Activated naive CD4-positive, alpha-beta T cell (primary cell): ENCODE measurements around the gene MED13L.

ENCODE experiments used
- DNase-seq, 4 experiments: peaks; one replicate each; lab custom pipeline; 2025; lab: John Stamatoyannopoulos, UW

MED13L gene

GRCh38 chr12:115973968-115974724 lies 303.3 kb downstream of the MED13L start:
- no peak for DNase-seq

GRCh38 chr12:115973066-115973465 lies 304.4 kb downstream of the MED13L start:
- DNase-seq: no peak

- no peak for DNase-seq
These were observed 305.3 kb downstream of the MED13L start for GRCh38 chr12:115972241-115972640.

- DNase-seq: no peak
These were observed 309.3 kb downstream of the MED13L start for GRCh38 chr12:115968211-115968610.

- DNase-seq: no peak
These were observed 311.1 kb downstream of the MED13L start for GRCh38 chr12:115966376-115966775.

- no peak for DNase-seq
These were observed 312.9 kb downstream of the MED13L start for GRCh38 chr12:115964626-115965025.

- no peak for DNase-seq
These were observed 313.3 kb downstream of the MED13L start for GRCh38 chr12:115964214-115964613.

GRCh38 chr12:115962216-115962615 lies 315.3 kb downstream of the MED13L start:
- no peak for DNase-seq

- no peak for DNase-seq
These were observed 316.4 kb downstream of the MED13L start for GRCh38 chr12:115960868-115961802.

- DNase-seq: no peak
These were observed 319.7 kb downstream of the MED13L start for GRCh38 chr12:115957686-115958290.

GRCh38 chr12:115956659-115957058 lies 320.8 kb downstream of the MED13L start:
- DNase-seq: no peak

- DNase-seq: no peak
These were observed 321.3 kb downstream of the MED13L start for GRCh38 chr12:115956236-115956635.

- DNase-seq: no peak
These were observed 324.0 kb downstream of the MED13L start for GRCh38 chr12:115953450-115953849.

GRCh38 chr12:115953031-115953430 lies 324.5 kb downstream of the MED13L start:
- DNase-seq: no peak

GRCh38 chr12:115950959-115951358 lies 326.5 kb downstream of the MED13L start:
- no peak for DNase-seq

GRCh38 chr12:115949675-115950074 lies 327.8 kb downstream of the MED13L start:
- DNase-seq: no peak

GRCh38 chr12:115947696-115948062 lies 329.8 kb downstream of the MED13L start:
- no peak for DNase-seq

- no peak for DNase-seq
These were observed 330.4 kb downstream of the MED13L start for GRCh38 chr12:115946867-115947695.

- no peak for DNase-seq
These were observed 331.4 kb downstream of the MED13L start for GRCh38 chr12:115946092-115946491.

GRCh38 chr12:115945491-115945885 lies 332.0 kb downstream of the MED13L start:
- DNase-seq: no peak

- DNase-seq: no peak
These were observed 332.5 kb downstream of the MED13L start for GRCh38 chr12:115944837-115945490.
